Kidney (tissue), 14 donors: ENCODE data around the gene CLK1. TPM values are rescaled to one million over a fixed set of nuclear protein-coding genes. Genes with fewer than 3 reads are reported as not detected.

Experiments
- DNase-seq, 5 donors: peaks; one replicate each; pipeline ENCODE4 v3.0.0-alpha.2; 2013 to 2020
- FAIRE-seq: peaks from 2 replicates; lab custom pipeline; 2012; peaks lifted over from hg19 to GRCh38; lab: Jason Lieb, UNC
- H3K27ac ChIP-seq, 2 donors: one replicate each; pipeline ENCODE4 v1.7.0; 2013; ENCODE audit warnings: low read depth in 2 of 2, low read length in 2 of 2, inconsistent platforms in 1 of 2
- H3K27me3 ChIP-seq: one replicate; pipeline ENCODE4 v1.7.1; 2013; ENCODE audit warnings: low read length, inconsistent platforms; ENCODE audit not compliant: control insufficient read depth, insufficient read depth
- H3K36me3 ChIP-seq, 3 donors: one replicate each; pipeline versions ENCODE4 v1.7.0 to v1.7.1; 2013; ENCODE audit warnings: low read length in 3 of 3, control low read depth in 1 of 3, inconsistent platforms in 1 of 3; ENCODE audit not compliant: insufficient read depth in 3 of 3, control insufficient read depth in 2 of 3
- H3K4me1 ChIP-seq, 3 donors: one replicate each; pipeline versions ENCODE4 v1.7.0 to v1.7.1; 2013; ENCODE audit warnings: low read length in 3 of 3, inconsistent platforms in 1 of 3, low read depth in 1 of 3; ENCODE audit not compliant: control insufficient read depth in 2 of 3, insufficient read depth in 2 of 3
- H3K4me3 ChIP-seq, 3 donors: one replicate each; pipeline versions ENCODE4 v1.7.0 to v1.8.1; 2013; ENCODE audit warnings: low read length in 3 of 3, control low read depth in 1 of 3, inconsistent platforms in 1 of 3
- H3K9ac ChIP-seq, 3 donors: one replicate each; pipeline versions ENCODE4 v1.7.0 to v1.7.1; 2013; ENCODE audit warnings: low read length in 3 of 3, control low read depth in 1 of 3, inconsistent platforms in 1 of 3
- H3K9me3 ChIP-seq, 3 donors: one replicate each; pipeline versions ENCODE4 v1.7.0 to v1.7.1; 2013; ENCODE audit warnings: low read length in 3 of 3, control low read depth in 1 of 3, inconsistent platforms in 1 of 3; ENCODE audit not compliant: control insufficient read depth in 2 of 3, insufficient read depth in 1 of 3
- intact Hi-C: fragments of 100-400 bp; cut with DNase I; formaldehyde crosslinking; loops from one replicate; pipeline ENCODE4 v1.11.1; 2022
- polyA plus RNA-seq: library from polyadenylated mRNA; stranded (reverse); fragments of 350-450 nt; fragmentation: Illumina TruSeq; extraction: RNeasy Lipid Tissue Mini Kit (QIAGEN cat#74804); gene quantifications from one replicate; pipeline ENCODE4 v1.2.3, GENCODE V29; 2014; ENCODE audit warnings: low read depth, low replicate concordance; ENCODE audit not compliant: insufficient read depth
- total RNA-seq: library from RNA; stranded (reverse); fragmentation: NEBNext Ultra II Directional; extraction: Animal tissue kit (Norgen Biotek cat#: 25700); gene quantifications from one replicate; pipeline ENCODE4 v1.2.1, GENCODE V29; 2021
- TF ChIP-seq, protein P1 (sequence below): IDR thresholded peaks from 3 replicates; pipeline ENCODE4 v1.5.1; 2012; ENCODE audit warnings: mild to moderate bottlenecking, moderate library complexity, borderline replicate concordance; ENCODE audit not compliant: insufficient read depth; ENCODE audit errors: extremely low read depth
- donor health status: control.
- donor health status: control.
- donor health status: control.
- donor health status: control.
- donor health status: control.
- donor health status: DM: yes; HTN: yes; CAD: no.
- donor health status: Normal renal cell carcinoma (clear cell type).

The CLK1 gene
- total and polyA plus RNA-seq, 2 donors from 2014 or later, result 91.4 to 108 TPM

DNA sequence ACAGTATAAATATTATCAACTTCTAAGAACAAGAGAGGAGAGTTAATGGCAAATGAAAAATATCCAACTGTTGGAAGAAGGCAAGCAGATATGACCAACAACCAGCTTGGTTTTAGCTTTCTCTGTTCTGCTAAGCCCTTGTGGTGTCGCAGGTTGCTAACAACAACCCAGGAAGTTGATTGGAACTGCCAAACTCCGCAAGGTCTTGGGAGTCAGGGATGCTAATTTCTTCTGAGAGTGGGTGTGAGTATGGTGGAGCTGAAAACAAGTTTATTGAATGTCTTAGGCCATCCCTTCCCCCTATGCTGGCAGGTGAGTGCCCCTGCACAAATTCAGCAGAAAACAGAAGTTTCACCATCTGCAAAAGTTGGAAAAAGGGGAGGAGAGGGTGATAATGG lies 35.2 kb downstream of the CLK1 start:
- no peak for DNase-seq

DNA sequence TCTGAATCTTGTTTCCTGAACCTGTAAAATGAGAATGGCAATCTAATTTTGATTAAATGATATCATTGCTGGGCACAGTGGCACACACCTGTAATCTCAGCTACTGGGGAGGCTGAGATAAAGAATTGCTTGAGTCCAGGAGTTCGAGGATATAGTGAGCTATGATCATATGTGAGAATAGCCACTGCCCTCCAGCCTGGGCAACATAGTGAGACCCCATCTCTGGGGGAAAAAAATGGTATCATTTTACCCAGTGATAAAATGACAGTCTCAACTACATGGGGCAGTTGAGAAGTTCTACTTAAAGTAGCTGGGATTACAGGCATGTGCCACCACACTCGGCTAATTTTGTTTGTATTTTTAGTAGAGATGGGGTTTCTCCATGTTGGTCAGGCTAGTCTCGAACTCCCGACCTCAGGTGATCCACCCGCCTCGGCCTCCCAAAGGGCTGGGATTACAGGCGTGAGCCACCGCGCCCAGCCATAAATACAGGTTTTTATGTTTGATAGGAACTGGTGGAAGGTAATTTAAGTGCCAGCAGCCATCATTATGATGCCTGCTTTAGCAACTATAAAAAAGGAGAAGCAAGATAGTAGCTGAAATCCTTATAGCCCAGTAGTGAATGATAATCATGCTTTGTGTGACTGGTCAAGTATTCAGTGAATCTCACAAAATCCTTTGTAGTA lies 35.7 kb downstream of the CLK1 start:
- DNase-seq, result no peak
- TF ChIP-seq, protein P1, sequence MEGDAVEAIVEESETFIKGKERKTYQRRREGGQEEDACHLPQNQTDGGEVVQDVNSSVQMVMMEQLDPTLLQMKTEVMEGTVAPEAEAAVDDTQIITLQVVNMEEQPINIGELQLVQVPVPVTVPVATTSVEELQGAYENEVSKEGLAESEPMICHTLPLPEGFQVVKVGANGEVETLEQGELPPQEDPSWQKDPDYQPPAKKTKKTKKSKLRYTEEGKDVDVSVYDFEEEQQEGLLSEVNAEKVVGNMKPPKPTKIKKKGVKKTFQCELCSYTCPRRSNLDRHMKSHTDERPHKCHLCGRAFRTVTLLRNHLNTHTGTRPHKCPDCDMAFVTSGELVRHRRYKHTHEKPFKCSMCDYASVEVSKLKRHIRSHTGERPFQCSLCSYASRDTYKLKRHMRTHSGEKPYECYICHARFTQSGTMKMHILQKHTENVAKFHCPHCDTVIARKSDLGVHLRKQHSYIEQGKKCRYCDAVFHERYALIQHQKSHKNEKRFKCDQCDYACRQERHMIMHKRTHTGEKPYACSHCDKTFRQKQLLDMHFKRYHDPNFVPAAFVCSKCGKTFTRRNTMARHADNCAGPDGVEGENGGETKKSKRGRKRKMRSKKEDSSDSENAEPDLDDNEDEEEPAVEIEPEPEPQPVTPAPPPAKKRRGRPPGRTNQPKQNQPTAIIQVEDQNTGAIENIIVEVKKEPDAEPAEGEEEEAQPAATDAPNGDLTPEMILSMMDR, result no peak
- no peak overlapping the region for H3K27ac ChIP-seq
- H3K36me3 ChIP-seq, result peaks cover 0 to 2% (median 0%) of the 10 kb centered on the region in 3 donors
- H3K4me1 ChIP-seq, result no peaks in the 10 kb centered on the region
- H3K9me3 ChIP-seq, result no peaks in the 10 kb centered on the region
- intact Hi-C loops, result no loop called here
- H3K27me3 ChIP-seq, result no peaks in the 10 kb centered on the region
- no peak overlapping the region for H3K9ac ChIP-seq
- H3K4me3 ChIP-seq, result no peak overlapping the region
- no peak for FAIRE-seq

More for the DNA sequence above, 35.2 kb downstream of the CLK1 start:
- Histone ChIP-seq H3K4me1 (no peaks in the 10 kb centered on the region), H3K9ac (no peak overlapping the region), H3K9me3 (no peaks in the 10 kb centered on the region), H3K4me3 (no peak overlapping the region), H3K36me3 (no peaks in the 10 kb centered on the region), H3K27ac (no peak overlapping the region), H3K27me3 (no peaks in the 10 kb centered on the region)
- intact Hi-C loops, result no loop called here
- no peak for FAIRE-seq
- TF ChIP-seq, protein P1, result no peak

DNA sequence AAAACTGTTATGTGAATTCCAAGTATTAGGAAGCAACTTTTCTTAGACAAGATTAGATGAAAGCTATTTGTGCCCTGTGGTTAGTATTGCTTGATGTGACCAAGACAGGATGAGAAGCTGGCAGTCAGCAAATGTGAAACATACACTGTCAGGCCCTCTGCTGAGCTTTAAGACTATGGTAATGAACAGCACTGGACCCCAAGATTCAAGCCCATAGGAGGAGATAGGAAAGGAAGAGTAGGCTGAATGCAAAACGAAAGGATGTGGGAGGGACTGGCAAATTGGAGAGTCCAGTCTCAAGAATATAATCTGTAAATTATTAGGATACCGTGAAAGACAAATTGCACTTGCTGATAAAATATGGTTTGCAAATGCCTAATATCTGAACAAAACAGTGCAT lies 36.4 kb downstream of the CLK1 start:
- Histone ChIP-seq H3K9me3 (no peaks in the 10 kb centered on the region), H3K36me3 (peaks cover 0 to 2% (median 0%) of the 10 kb centered on the region in 3 donors), H3K4me1 (no peaks in the 10 kb centered on the region), H3K9ac (no peak overlapping the region), H3K27me3 (no peaks in the 10 kb centered on the region), H3K27ac (no peak overlapping the region), H3K4me3 (no peak overlapping the region)
- DNase-seq (no peak), FAIRE-seq (no peak)
- intact Hi-C loops, result no loop called here
- TF ChIP-seq, protein P1, result no peak
